SU-DHL-6 (cell line): ENCODE data around the gene BCL10.

Experiments
- H2AFZ ChIP-seq: fragments of 200-600 bp; sonication (generic); 2 replicates; pipeline ENCODE4 v1.6.1; 2014; ENCODE audit warnings: low read depth, mild to moderate bottlenecking, moderate library complexity, mixed read lengths, antibody characterized with exemption, low read length; ENCODE audit not compliant: severe bottlenecking
- H3F3A ChIP-seq: fragments of 200-600 bp; shearing (Covaris generic); 2 replicates; pipeline ENCODE4 v1.6.0; 2016; ENCODE audit warnings: antibody characterized with exemption, mild to moderate bottlenecking; ENCODE audit not compliant: insufficient read depth
- H3K27ac ChIP-seq: fragments of 200-600 bp; sonication (generic); 2 replicates; pipeline ENCODE4 v1.5.1; 2016; ENCODE audit warnings: low read depth, mild to moderate bottlenecking, low read length, moderate library complexity, mixed read lengths
- H3K27me3 ChIP-seq: fragments of 200-600 bp; sonication (generic), shearing (Covaris generic); 2 replicates; pipeline ENCODE4 v1.6.0; 2014; ENCODE audit warnings: mild to moderate bottlenecking, low read length
- H3K36me3 ChIP-seq: fragments of 200-600 bp; sonication (generic); 2 replicates; pipeline ENCODE4 v1.6.1; 2014; ENCODE audit warnings: mild to moderate bottlenecking, low read length, mixed read lengths
- H3K4me2 ChIP-seq: fragments of 300-600, 200-600 bp; shearing (Covaris generic), sonication (generic); 2 replicates; pipeline ENCODE4 v1.6.0; 2014; ENCODE audit warnings: low read length, low read depth, mild to moderate bottlenecking; ENCODE audit not compliant: poor library complexity, severe bottlenecking
- H3K4me3 ChIP-seq: fragments of 200-600 bp; sonication (generic); 2 replicates; pipeline ENCODE4 v1.5.1; 2014; ENCODE audit warnings: antibody characterized with exemption, low read length, mild to moderate bottlenecking, mixed read lengths; ENCODE audit not compliant: insufficient read depth, poor library complexity, severe bottlenecking
- H3K79me2 ChIP-seq: fragments of 200-600 bp; sonication (generic); 2 replicates; pipeline ENCODE4 v1.6.1; 2014; ENCODE audit warnings: mild to moderate bottlenecking, low read length, moderate library complexity; ENCODE audit not compliant: insufficient read depth
- H3K9ac ChIP-seq: fragments of 200-600 bp; sonication (generic); 2 replicates; pipeline ENCODE4 v1.7.0; 2014; ENCODE audit warnings: mild to moderate bottlenecking, low read length
- H3K9me2 ChIP-seq: fragments of 200-600 bp; sonication (generic); replicated peaks from 2 replicates; pipeline ENCODE4 v1.6.1; 2014; ENCODE audit warnings: low read length; ENCODE audit not compliant: insufficient read depth
- H3K9me3 ChIP-seq: fragments of 200-600 bp; sonication (generic); 2 replicates; pipeline ENCODE4 v1.6.1; 2014; ENCODE audit warnings: low read length, mixed read lengths; ENCODE audit not compliant: insufficient read depth
- H4K20me1 ChIP-seq: fragments of 200-600 bp; sonication (generic); 2 replicates; pipeline ENCODE4 v1.6.1; 2014; ENCODE audit warnings: low read depth, mild to moderate bottlenecking, antibody characterized with exemption, low read length, moderate library complexity, mixed read lengths
- EZH2phosphoT487 ChIP-seq: fragments of 200-600 bp; sonication (generic), shearing (Covaris generic); conservative IDR thresholded peaks from 2 replicates; pipeline ENCODE4 v1.6.1; 2018; ENCODE audit warnings: mild to moderate bottlenecking, antibody characterized with exemption, low read length, moderate library complexity, mixed read lengths
- TF ChIP-seq, protein P1 (sequence below): fragments of 200-600 bp; sonication (generic); IDR thresholded peaks from one replicate; pipeline ENCODE4 v1.5.1; 2017; ENCODE audit warnings: antibody characterized with exemption, mild to moderate bottlenecking, low read length, moderate library complexity; ENCODE audit not compliant: insufficient read depth, poor library complexity, severe bottlenecking

BCL10 gene

GRCh38 chr1:85300140-85300539 is 23.7 kb upstream of the BCL10 start:
- H3K27me3 ChIP-seq, result no peaks in the 10 kb centered on the region
- H3K79me2 ChIP-seq, result no peaks in the 10 kb centered on the region
- H3K9ac ChIP-seq, result no peak overlapping the region
- H3K36me3 ChIP-seq, result no peaks in the 10 kb centered on the region
- no peak overlapping the region for H3K4me3 ChIP-seq
- H3K27ac ChIP-seq, result no peak overlapping the region
- H3F3A ChIP-seq, result no peaks in the 10 kb centered on the region
- H3K9me3 ChIP-seq, result no peaks in the 10 kb centered on the region
- TF ChIP-seq, protein P1, sequence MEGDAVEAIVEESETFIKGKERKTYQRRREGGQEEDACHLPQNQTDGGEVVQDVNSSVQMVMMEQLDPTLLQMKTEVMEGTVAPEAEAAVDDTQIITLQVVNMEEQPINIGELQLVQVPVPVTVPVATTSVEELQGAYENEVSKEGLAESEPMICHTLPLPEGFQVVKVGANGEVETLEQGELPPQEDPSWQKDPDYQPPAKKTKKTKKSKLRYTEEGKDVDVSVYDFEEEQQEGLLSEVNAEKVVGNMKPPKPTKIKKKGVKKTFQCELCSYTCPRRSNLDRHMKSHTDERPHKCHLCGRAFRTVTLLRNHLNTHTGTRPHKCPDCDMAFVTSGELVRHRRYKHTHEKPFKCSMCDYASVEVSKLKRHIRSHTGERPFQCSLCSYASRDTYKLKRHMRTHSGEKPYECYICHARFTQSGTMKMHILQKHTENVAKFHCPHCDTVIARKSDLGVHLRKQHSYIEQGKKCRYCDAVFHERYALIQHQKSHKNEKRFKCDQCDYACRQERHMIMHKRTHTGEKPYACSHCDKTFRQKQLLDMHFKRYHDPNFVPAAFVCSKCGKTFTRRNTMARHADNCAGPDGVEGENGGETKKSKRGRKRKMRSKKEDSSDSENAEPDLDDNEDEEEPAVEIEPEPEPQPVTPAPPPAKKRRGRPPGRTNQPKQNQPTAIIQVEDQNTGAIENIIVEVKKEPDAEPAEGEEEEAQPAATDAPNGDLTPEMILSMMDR, result no peak
- no peak for TF ChIP-seq EZH2phosphoT487
- H3K9me2 ChIP-seq, result no peaks in the 10 kb centered on the region
- no peak overlapping the region for H3K4me2 ChIP-seq
- no peaks in the 10 kb centered on the region for H4K20me1 ChIP-seq
- H2AFZ ChIP-seq, result no peak overlapping the region

DNA sequence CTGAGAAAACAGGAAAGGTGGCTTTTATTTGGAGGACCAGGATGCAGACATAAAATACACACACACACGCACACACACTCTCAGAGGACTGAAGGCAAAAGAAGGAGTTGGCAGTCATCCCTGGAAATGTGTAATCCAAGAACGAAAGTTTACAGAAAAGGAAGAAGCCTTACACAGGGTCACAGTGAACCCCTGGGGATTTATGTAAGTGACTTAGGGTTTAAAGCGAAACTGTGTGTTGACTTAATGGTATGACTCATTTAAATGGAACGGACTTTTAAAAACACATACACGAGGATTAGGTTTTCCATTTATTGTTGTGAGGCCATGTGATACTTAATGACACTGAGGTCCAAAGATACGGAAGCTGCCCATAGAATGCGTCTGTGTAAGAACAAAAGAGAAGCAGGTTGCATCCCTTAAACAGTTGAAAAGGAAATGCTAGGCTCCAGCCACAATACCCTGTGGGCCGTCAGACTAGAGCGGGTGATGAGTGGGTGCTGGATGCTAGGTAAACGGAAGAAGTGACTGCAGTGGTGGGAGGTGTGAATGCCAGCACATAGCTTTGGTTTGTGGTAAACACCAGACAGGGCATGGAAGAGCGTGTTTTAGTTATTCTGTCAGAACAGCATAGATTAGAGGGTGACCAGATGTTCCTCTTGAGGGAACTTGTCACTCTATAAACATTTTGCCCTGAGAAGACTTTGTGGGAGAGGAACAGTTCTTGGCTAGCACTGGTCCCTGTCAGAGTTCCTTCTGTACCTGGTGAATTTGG is 21.6 kb upstream of the BCL10 start:
- no peak overlapping the region for H3K4me2 ChIP-seq

DNA sequence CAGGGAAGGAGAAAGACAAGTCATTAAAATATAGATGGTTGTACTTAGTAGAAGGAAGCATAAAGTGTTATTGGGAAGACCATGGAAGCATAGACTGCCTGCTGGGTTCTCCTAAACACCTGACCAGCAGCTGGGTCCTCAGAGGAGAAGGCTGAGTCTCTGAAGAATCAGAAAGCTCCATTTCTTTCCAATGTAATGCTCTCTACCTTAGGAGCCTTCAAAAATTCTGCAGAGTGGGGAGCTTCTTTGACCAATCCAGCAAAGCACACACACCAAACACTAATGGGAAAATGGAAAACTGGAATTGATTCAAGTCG is 21.1 kb upstream of the BCL10 start:
- Histone ChIP-seq H4K20me1 (no peaks in the 10 kb centered on the region), H3F3A (no peaks in the 10 kb centered on the region), H3K4me2 (no peak overlapping the region), H3K9me3 (no peaks in the 10 kb centered on the region), H3K36me3 (no peaks in the 10 kb centered on the region), H3K4me3 (no peak overlapping the region), H3K27ac (no peak overlapping the region), H2AFZ (no peak overlapping the region), H3K9ac (no peak overlapping the region), H3K27me3 (no peaks in the 10 kb centered on the region), H3K79me2 (no peaks in the 10 kb centered on the region), H3K9me2 (no peaks in the 10 kb centered on the region)
- TF ChIP-seq, protein P1, result no peak
- TF ChIP-seq EZH2phosphoT487, result no peak

More for the DNA sequence above, 21.6 kb upstream of the BCL10 start:
- Histone ChIP-seq H3K9ac (no peak overlapping the region), H4K20me1 (no peaks in the 10 kb centered on the region), H3K9me2 (no peaks in the 10 kb centered on the region), H3K4me3 (no peak overlapping the region), H3K36me3 (no peaks in the 10 kb centered on the region), H3F3A (no peaks in the 10 kb centered on the region), H3K27me3 (no peaks in the 10 kb centered on the region), H3K27ac (no peak overlapping the region), H3K79me2 (no peaks in the 10 kb centered on the region), H2AFZ (no peak overlapping the region), H3K9me3 (no peaks in the 10 kb centered on the region)
- TF ChIP-seq EZH2phosphoT487, result no peak

- no peak overlapping the region for H3K9ac ChIP-seq
- H3K27ac ChIP-seq, result no peak overlapping the region
- no peak overlapping the region for H2AFZ ChIP-seq
These were observed 20.5 kb upstream of the BCL10 start for GRCh38 chr1:85296980-85297379.

More at GRCh38 chr1:85296980-85297379, 20.5 kb upstream of the BCL10 start:
- Histone ChIP-seq H3K9me2 (no peaks in the 10 kb centered on the region), H3K27me3 (no peaks in the 10 kb centered on the region), H3K4me2 (no peak overlapping the region), H3K4me3 (no peak overlapping the region), H3K79me2 (no peaks in the 10 kb centered on the region), H4K20me1 (no peaks in the 10 kb centered on the region), H3F3A (no peaks in the 10 kb centered on the region), H3K36me3 (no peaks in the 10 kb centered on the region), H3K9me3 (no peaks in the 10 kb centered on the region)
- TF ChIP-seq, protein P1, result no peak
- TF ChIP-seq EZH2phosphoT487, result no peak
